Astrocyte (in vitro differentiated cells and primary cell): Measurements from ENCODE around the gene DMBX1. TPM values are rescaled to one million over a fixed set of nuclear protein-coding genes. Genes with fewer than 3 reads are reported as not detected.

Source experiments
- DNase-seq: peaks from one replicate; pipeline ENCODE4 v3.0.0-alpha.2; 2010; ENCODE audit warnings: low read depth
- FAIRE-seq: peaks from 2 replicates; lab custom pipeline; 2011; peaks lifted over from hg19 to GRCh38; lab: Jason Lieb, UNC
- H2AFZ ChIP-seq: 2 replicates; pipeline ENCODE4 v1.6.0; 2012; ENCODE audit warnings: low read depth, low read length, inconsistent platforms
- H3K27ac ChIP-seq: 2 replicates; pipeline ENCODE4 v1.5.1; 2011; ENCODE audit warnings: low read depth, low read length, inconsistent platforms
- H3K27me3 ChIP-seq: 2 replicates; pipeline ENCODE4 v1.6.0; 2011; ENCODE audit warnings: low read length, inconsistent platforms; ENCODE audit not compliant: insufficient read depth
- H3K36me3 ChIP-seq: 2 replicates; pipeline ENCODE4 v1.5.1; 2011; ENCODE audit warnings: low read length, inconsistent platforms; ENCODE audit not compliant: insufficient read depth
- H3K4me1 ChIP-seq: 2 replicates; pipeline ENCODE4 v1.5.1; 2011; ENCODE audit warnings: low read length, inconsistent platforms; ENCODE audit not compliant: insufficient read depth
- H3K4me2 ChIP-seq: 2 replicates; pipeline ENCODE4 v1.6.0; 2012; ENCODE audit warnings: low read length, inconsistent platforms
- H3K4me3 ChIP-seq: 2 replicates; pipeline ENCODE4 v1.5.1; 2011; ENCODE audit warnings: low read depth, mild to moderate bottlenecking, low read length, inconsistent platforms; ENCODE audit not compliant: insufficient read depth
- H3K79me2 ChIP-seq: 2 replicates; pipeline ENCODE4 v1.6.0; 2012; ENCODE audit warnings: mild to moderate bottlenecking, low read length, inconsistent platforms; ENCODE audit not compliant: insufficient read depth
- H3K9ac ChIP-seq: 2 replicates; pipeline ENCODE4 v1.6.0; 2012; ENCODE audit warnings: mild to moderate bottlenecking, low read length, inconsistent platforms
- H3K9me3 ChIP-seq: 2 replicates; pipeline ENCODE4 v1.5.1; 2012; ENCODE audit warnings: low read depth, mild to moderate bottlenecking, low read length, inconsistent platforms; ENCODE audit not compliant: insufficient read depth
- H4K20me1 ChIP-seq: 2 replicates; pipeline ENCODE4 v1.6.0; 2012; ENCODE audit warnings: low read length, inconsistent platforms; ENCODE audit not compliant: insufficient read depth
- H3K27ac Mint-ChIP-seq: one replicate; pipeline ENCODE4 v1.8.0; 2021; ENCODE audit warnings: mild to moderate bottlenecking, mixed read lengths; ENCODE audit not compliant: unreplicated experiment
- H3K27me3 Mint-ChIP-seq: one replicate; pipeline ENCODE4 v1.8.0; 2021; ENCODE audit warnings: low read depth, mixed read lengths; ENCODE audit not compliant: unreplicated experiment
- H3K36me3 Mint-ChIP-seq: one replicate; pipeline ENCODE4 v1.8.0; 2021; ENCODE audit warnings: low read depth, mixed read lengths; ENCODE audit not compliant: unreplicated experiment
- H3K4me1 Mint-ChIP-seq: one replicate; pipeline ENCODE4 v1.8.0; 2021; ENCODE audit warnings: low read depth, mixed read lengths; ENCODE audit not compliant: unreplicated experiment
- H3K4me3 Mint-ChIP-seq: one replicate; pipeline ENCODE4 v1.8.0; 2021; ENCODE audit warnings: mild to moderate bottlenecking, moderate library complexity, mixed read lengths; ENCODE audit not compliant: unreplicated experiment
- H3K9me3 Mint-ChIP-seq: one replicate; pipeline ENCODE4 v1.8.0; 2021; ENCODE audit warnings: mild to moderate bottlenecking, mixed read lengths; ENCODE audit not compliant: unreplicated experiment
- EZH2 ChIP-seq: IDR thresholded peaks from 2 replicates; pipeline ENCODE4 v1.6.1; 2012; ENCODE audit warnings: mild to moderate bottlenecking, low read length, inconsistent platforms; ENCODE audit not compliant: insufficient read depth
- total RNA-seq: library from RNA; stranded (reverse); gene quantifications from 2 replicates; pipeline ENCODE4 v1.2.1, GENCODE V29; 2021
- TF ChIP-seq, protein P1 (sequence below): IDR thresholded peaks from 2 replicates; pipeline ENCODE4 v1.5.1; 2011; ENCODE audit warnings: low read depth, mild to moderate bottlenecking, inconsistent platforms, low read length, moderate library complexity; ENCODE audit not compliant: insufficient read depth

DMBX1 gene
- total RNA-seq, 1 donor from 2014 or later = 0.07 TPM

DNA sequence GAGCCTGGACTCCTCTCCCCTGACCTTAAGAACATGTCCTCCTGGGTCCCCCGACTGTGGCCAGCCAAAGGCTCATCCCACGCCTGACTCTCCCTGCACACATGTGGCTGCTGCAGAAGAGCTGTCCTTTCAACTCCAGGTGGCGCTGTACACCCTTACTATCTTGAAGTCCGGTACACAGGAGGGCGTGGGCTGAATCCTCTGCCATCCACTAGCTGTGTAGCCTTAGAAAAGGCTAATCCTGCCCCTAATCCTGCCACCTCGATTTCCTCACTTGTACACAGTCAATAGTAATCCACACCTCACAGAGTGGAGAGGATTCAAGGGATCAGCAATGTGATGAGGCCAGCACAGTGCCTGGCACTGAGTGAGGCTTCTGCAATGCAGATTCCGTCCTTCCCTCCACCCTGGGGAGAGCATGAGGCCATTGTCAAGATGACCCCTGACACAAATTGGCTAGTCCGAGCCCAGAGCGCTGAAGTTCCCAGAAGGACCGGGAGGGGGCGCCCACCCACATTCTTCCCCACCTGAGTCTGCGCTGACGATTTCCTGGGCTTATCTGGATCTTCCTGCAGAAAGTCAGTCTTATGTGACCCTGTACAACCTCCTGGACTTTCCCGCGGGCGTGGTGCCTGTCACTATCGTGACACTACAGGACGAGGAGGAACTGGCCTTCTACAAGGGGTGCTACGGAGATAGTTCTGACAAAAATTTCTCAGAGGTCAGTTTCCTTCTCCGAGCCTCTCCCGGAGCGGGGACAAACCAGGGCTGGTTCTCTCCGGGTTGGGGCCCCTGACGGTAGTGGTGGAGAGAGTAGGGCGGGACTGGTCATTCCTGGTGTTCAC, 47.1 kb upstream of the DMBX1 start:
- peak overlapping the region; percentile 15 for H3K9ac ChIP-seq
- H3K36me3 ChIP-seq = no peaks in the 10 kb centered on the region
- H3K27me3 Mint-ChIP-seq = peaks cover 62% of the 10 kb centered on the region
- H3K9me3 Mint-ChIP-seq = no peaks in the 10 kb centered on the region
- peak overlapping the region; percentile 89 for H3K4me3 Mint-ChIP-seq
- peak; percentile 71 for FAIRE-seq
- H3K27ac Mint-ChIP-seq = peak overlapping the region; percentile 94
- H2AFZ ChIP-seq = peak overlapping the region; percentile 67
- H4K20me1 ChIP-seq = peaks cover 3% of the 10 kb centered on the region
- no peaks in the 10 kb centered on the region for H3K9me3 ChIP-seq
- H3K4me1 Mint-ChIP-seq = no peaks in the 10 kb centered on the region
- TF ChIP-seq EZH2 = no peak
- TF ChIP-seq, protein P1, sequence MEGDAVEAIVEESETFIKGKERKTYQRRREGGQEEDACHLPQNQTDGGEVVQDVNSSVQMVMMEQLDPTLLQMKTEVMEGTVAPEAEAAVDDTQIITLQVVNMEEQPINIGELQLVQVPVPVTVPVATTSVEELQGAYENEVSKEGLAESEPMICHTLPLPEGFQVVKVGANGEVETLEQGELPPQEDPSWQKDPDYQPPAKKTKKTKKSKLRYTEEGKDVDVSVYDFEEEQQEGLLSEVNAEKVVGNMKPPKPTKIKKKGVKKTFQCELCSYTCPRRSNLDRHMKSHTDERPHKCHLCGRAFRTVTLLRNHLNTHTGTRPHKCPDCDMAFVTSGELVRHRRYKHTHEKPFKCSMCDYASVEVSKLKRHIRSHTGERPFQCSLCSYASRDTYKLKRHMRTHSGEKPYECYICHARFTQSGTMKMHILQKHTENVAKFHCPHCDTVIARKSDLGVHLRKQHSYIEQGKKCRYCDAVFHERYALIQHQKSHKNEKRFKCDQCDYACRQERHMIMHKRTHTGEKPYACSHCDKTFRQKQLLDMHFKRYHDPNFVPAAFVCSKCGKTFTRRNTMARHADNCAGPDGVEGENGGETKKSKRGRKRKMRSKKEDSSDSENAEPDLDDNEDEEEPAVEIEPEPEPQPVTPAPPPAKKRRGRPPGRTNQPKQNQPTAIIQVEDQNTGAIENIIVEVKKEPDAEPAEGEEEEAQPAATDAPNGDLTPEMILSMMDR = peak; percentile 84
- no peak overlapping the region for H3K27ac ChIP-seq
- H3K4me1 ChIP-seq = no peaks in the 10 kb centered on the region
- no peaks in the 10 kb centered on the region for H3K79me2 ChIP-seq
- DNase-seq = peak; percentile 67
- H3K4me3 ChIP-seq = peak overlapping the region; percentile 34
- H3K4me2 ChIP-seq = peak overlapping the region; percentile 79
- H3K36me3 Mint-ChIP-seq = no peaks in the 10 kb centered on the region
- H3K27me3 ChIP-seq = peaks cover 33% of the 10 kb centered on the region

GRCh38 chr1:46444466-46444865, 45.2 kb upstream of the DMBX1 start:
- no peak overlapping the region for H3K4me2 ChIP-seq
- H3K9me3 Mint-ChIP-seq = peaks cover 3% of the 10 kb centered on the region
- H2AFZ ChIP-seq = no peak overlapping the region
- H3K27me3 ChIP-seq = peaks cover 47% of the 10 kb centered on the region
- H3K36me3 Mint-ChIP-seq = peaks cover 2% of the 10 kb centered on the region
- FAIRE-seq (no peak), DNase-seq (no peak)
- H4K20me1 ChIP-seq = peaks cover 3% of the 10 kb centered on the region
- H3K36me3 ChIP-seq = no peaks in the 10 kb centered on the region
- H3K9me3 ChIP-seq = no peaks in the 10 kb centered on the region
- no peak overlapping the region for H3K4me3 Mint-ChIP-seq
- H3K4me1 Mint-ChIP-seq = no peaks in the 10 kb centered on the region
- H3K79me2 ChIP-seq = no peaks in the 10 kb centered on the region
- no peak overlapping the region for H3K27ac Mint-ChIP-seq
- TF ChIP-seq, protein P1 = no peak
- no peak for TF ChIP-seq EZH2
- no peak overlapping the region for H3K27ac ChIP-seq
- peaks cover 66% of the 10 kb centered on the region for H3K27me3 Mint-ChIP-seq
- no peaks in the 10 kb centered on the region for H3K4me1 ChIP-seq
- no peak overlapping the region for H3K4me3 ChIP-seq
- H3K9ac ChIP-seq = no peak overlapping the region

DNA sequence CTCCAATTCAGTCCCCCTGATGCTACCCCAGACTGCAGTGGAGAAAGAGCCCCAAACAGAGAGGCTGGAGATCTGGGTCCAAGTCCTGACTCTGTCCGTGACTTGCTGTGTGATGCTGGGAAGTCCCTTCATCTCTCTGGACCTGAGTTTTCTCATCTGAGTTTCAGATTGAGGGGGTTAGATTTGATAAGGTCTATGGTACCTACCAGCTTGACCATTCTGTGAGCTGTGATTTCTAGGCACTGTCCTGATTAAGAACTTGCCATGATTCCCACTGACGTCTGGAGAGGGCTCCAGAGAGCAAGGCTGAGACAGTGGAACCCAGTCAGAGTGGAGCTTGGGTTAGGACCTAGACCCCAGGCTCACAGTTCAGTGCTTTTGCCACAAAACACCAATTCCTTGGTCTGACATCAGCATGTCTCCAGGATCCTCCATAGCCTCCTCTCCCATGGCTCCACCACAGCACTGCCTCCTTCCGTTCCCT, 43.8 kb upstream of the DMBX1 start:
- Histone ChIP-seq H2AFZ (no peak overlapping the region), H3K9me3 (no peaks in the 10 kb centered on the region), H3K27ac (no peak overlapping the region), H3K79me2 (no peaks in the 10 kb centered on the region), H3K36me3 (no peaks in the 10 kb centered on the region), H3K27me3 (peaks cover 55% of the 10 kb centered on the region), H4K20me1 (peaks cover 3% of the 10 kb centered on the region), H3K9ac (no peak overlapping the region), H3K4me1 (no peaks in the 10 kb centered on the region), H3K4me3 (no peak overlapping the region), H3K4me2 (no peak overlapping the region)
- no peak for TF ChIP-seq EZH2
- TF ChIP-seq, protein P1 = no peak
- DNase-seq (no peak), FAIRE-seq (no peak)
- Mint-ChIP-seq H3K9me3 (peaks cover 3% of the 10 kb centered on the region), H3K4me1 (no peaks in the 10 kb centered on the region), H3K4me3 (no peak overlapping the region), H3K27ac (no peak overlapping the region), H3K27me3 (peaks cover 69% of the 10 kb centered on the region), H3K36me3 (peaks cover 2% of the 10 kb centered on the region)
